ENCODE data around the gene GGA1.

Gene GGA1

DNA sequence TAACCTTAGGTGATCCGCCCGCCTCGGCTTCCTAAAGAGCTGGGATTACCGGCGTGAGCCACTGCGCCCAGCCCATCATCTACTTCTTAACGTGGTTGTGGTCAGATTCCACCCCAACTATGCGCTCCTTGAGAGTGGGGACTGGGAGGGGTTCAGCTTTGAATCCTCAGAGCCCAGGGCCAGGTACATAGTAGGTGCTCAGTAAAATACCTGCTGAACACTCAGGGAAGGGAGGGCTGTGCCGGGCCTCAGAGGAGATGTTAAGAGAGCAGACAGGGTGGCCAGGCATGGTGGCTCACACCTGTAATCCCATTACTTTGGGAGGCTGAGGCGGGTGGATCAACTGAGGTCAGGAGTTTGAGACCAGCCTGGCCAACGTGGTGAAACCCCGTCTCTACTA, 65.6 kb downstream of the GGA1 start:
- H3K4me3 ChIP-seq (ENCODE audit: low read depth, low read length) = no peak overlapping the region
- TF ChIP-seq, protein P1, sequence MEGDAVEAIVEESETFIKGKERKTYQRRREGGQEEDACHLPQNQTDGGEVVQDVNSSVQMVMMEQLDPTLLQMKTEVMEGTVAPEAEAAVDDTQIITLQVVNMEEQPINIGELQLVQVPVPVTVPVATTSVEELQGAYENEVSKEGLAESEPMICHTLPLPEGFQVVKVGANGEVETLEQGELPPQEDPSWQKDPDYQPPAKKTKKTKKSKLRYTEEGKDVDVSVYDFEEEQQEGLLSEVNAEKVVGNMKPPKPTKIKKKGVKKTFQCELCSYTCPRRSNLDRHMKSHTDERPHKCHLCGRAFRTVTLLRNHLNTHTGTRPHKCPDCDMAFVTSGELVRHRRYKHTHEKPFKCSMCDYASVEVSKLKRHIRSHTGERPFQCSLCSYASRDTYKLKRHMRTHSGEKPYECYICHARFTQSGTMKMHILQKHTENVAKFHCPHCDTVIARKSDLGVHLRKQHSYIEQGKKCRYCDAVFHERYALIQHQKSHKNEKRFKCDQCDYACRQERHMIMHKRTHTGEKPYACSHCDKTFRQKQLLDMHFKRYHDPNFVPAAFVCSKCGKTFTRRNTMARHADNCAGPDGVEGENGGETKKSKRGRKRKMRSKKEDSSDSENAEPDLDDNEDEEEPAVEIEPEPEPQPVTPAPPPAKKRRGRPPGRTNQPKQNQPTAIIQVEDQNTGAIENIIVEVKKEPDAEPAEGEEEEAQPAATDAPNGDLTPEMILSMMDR (IDR thresholded peaks at IDR 0.05; ENCODE audit: borderline replicate concordance, insufficient read depth, low read depth, low read length) = no peak

DNA sequence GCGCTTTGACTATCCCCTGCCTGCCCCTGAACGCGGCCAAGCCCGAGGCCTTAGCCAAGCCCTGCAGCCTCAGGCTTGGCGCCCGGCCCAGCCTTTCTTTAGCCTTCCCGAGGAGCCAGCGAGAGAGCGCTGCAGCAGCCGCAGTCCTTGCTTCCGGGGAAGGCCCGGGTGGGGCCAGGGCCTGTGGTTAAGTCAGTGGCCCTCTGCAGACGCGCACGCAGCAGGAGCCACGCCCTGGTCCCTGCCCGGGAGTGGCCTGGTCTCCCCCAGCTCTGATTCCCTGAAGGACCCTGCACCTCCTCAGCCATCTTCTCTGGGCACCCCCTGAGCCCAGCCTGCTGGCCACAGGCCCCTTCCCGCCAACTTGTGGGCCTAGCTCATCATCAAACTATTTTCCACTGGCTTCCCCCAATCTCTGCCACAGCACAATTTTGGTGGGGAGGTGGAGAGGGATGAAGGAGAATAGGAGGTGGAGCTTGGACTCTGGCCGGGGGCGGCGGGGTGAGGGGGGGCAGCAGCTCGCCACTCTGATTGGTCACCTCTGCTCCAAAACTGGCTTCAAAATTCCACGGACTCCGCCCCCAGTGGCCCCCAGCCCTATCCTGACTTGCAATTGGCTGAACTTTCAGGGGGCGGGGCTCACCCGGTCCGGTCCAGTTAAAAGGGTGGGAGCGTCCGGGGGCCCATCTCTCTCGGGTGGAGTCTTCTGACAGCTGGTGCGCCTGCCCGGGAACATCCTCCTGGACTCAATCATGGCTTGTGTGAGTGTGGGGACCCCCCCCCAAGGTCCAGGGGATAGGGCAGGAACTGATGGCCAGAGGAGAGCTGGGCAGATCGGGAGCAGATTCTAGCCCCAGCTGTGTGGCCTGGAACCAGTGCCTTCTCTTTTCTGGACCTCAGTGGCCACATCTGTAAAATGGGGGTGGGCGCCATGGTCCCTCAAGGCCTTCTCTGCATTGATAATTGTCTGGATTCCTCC, 66.6 kb downstream of the GGA1 start, which contains the start of gene LGALS1:
Gene LGALS1, plus strand, starts transcription at position 686 of the 979 bp plus-strand sequence. Its CDS starts 67 bp downstream, at position 753.
- TF ChIP-seq, protein P1 (IDR thresholded peaks at IDR 0.05; ENCODE audit: borderline replicate concordance, insufficient read depth, low read depth, low read length) = no peak
- H3K4me3 ChIP-seq (ENCODE audit: low read depth, low read length) = peak within 1 kb of the TSS; percentile 68

- H3K4me3 ChIP-seq (ENCODE audit: low read depth, low read length) = peak overlapping the region; percentile 68
- TF ChIP-seq, protein P1 (IDR thresholded peaks at IDR 0.05; ENCODE audit: borderline replicate concordance, insufficient read depth, low read depth, low read length) = no peak
Observed at GRCh38 chr22:37675930-37676735, 67.5 kb downstream of the GGA1 start.

DNA sequence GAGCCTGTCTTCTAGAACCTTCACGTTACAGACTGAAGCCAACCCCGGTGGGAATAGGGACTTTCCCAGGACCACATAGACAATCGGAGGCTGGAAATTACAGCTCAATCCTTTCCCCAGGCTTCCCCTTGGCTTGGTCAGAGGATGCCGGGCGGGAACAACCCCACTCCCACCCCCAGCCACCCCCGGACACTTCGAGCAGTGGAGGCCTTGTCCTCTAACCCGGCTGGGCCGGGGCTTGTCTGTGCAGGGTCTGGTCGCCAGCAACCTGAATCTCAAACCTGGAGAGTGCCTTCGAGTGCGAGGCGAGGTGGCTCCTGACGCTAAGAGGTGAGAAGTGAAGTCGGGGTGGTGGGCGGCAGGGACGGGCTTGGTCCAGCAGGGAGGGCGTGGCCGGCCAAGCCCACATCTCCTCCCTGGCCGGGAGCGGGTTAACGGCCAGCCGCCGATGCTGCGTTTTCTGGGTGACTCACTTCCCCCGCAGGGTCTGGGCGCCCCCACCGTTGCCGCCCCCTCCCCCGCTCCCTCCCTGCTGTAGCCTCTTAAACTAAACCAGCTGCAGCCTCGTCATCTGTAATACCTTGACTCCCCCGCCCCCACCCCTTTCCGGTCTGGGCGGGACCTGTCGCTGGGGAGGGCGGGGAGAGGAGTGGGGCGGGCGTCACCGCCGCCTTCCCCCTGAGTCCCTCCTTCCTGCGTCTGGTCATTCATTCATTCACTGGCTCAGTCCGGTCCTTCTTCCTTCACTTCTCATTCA, 68.3 kb downstream of the GGA1 start:
- TF ChIP-seq, protein P1 (IDR thresholded peaks at IDR 0.05; ENCODE audit: borderline replicate concordance, insufficient read depth, low read depth, low read length) = no peak
- peak overlapping the region; percentile 68 for H3K4me3 ChIP-seq (ENCODE audit: low read depth, low read length)

- peak overlapping the region; percentile 68 for H3K4me3 ChIP-seq (ENCODE audit: low read depth, low read length)
- TF ChIP-seq, protein P1 (IDR thresholded peaks at IDR 0.05; ENCODE audit: borderline replicate concordance, insufficient read depth, low read depth, low read length) = no peak
Observed at GRCh38 chr22:37677493-37677974, 68.9 kb downstream of the GGA1 start.

DNA sequence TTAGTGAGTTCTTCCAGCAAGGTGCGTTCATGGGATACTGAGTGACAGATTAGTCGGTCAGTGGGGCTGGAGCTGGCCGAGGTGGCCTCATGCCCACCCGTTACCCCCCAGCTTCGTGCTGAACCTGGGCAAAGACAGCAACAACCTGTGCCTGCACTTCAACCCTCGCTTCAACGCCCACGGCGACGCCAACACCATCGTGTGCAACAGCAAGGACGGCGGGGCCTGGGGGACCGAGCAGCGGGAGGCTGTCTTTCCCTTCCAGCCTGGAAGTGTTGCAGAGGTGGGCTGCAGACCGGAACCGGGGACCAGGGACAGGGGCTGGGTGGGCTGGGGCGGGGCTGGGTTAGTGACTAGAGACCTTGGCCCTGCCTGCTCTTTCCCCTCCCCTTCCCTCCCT, 69.7 kb downstream of the GGA1 start:
- TF ChIP-seq, protein P1 (IDR thresholded peaks at IDR 0.05; ENCODE audit: borderline replicate concordance, insufficient read depth, low read depth, low read length) = no peak
- H3K4me3 ChIP-seq (ENCODE audit: low read depth, low read length) = no peak overlapping the region

Measured in GM12875 (cell line).